Spleen (tissue), 7 donors: ENCODE measurements around the gene SYF2.
A peak's percentile ranks its signal among the peaks of the same experiment; 100 is the strongest.

Source experiments
- POLR2A ChIP-seq, 3 donors: fragments of 450-650 bp; IDR thresholded peaks; one replicate each; pipeline ENCODE4 v1.5.1; 2017; ENCODE audit warnings: antibody characterized with exemption in 3 of 3, mild to moderate bottlenecking in 1 of 3
- POLR2AphosphoS5 ChIP-seq, 3 donors: sonication (generic); formaldehyde crosslinking; IDR thresholded peaks; one replicate each; pipeline ENCODE4 v1.5.1; 2017; ENCODE audit warnings: antibody characterized with exemption in 3 of 3
- TF ChIP-seq, protein P1 (sequence below), 11 experiments: fragments of 200-600 bp in 7 of 11; fragments of 450-650 bp in 4 of 11; sonication (generic) in 4 of 11; IDR thresholded peaks in 8 of 11; conservative IDR thresholded peaks in 3 of 11; 1 replicate in 7 of 11; 2 replicates in 4 of 11; pipeline versions ENCODE4 v1.4.0 to v1.8.0; 2016 to 2021; ENCODE audit warnings: antibody characterized with exemption in 11 of 11, inconsistent platforms in 4 of 11, mild to moderate bottlenecking in 1 of 11
- donor health status: DM: no; HTN: no; CAD: no; lungs with moderate emphysema.
- donor health status: DM: no; HTN: no; CAD: no.
- donor health status: DM: no; HTN: no; CAD: no.

DNA sequence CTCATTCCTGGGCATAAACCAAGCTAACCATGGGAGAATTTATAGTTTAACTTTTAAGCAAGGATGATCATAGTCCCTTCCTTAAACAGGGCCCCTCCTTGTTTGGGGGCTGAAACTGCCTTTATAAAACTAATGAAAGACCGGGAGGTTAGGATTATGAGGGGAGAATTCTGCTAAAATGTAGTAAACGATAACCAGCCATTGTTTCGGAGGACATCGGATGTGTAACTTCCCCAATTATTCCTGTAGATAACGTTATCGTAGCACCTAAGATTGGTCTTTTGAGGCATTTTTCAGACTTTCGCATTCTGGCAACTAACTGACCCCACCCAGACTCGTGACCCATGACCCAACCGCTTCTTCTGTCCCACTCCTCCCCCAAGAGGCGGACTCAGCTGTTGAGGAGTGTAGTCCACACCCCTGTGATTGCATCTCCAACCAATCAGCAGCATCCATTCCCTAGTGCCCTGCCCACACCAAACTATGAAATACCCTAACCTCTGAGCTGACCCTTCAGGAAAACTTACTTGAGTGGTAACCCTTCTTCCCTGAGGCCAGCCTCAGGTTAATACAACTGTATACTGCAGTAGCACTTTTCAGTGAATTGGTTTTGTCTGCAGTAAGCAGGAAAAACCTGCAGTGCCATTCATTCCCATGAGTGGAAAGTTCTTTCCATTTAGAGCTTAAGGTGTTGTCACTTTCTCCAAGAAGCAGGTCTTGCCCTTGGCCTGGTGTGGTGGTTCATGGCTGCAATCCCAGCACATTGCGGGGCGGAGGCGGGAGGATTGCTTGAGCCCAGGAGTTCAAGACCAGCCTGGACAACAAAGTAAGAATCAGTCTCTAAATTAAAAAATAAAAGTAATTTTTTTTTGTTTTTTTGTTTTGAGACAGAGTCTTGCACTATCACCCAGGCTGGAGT is 823 bp upstream of the SYF2 start:
- TF ChIP-seq, protein P1, sequence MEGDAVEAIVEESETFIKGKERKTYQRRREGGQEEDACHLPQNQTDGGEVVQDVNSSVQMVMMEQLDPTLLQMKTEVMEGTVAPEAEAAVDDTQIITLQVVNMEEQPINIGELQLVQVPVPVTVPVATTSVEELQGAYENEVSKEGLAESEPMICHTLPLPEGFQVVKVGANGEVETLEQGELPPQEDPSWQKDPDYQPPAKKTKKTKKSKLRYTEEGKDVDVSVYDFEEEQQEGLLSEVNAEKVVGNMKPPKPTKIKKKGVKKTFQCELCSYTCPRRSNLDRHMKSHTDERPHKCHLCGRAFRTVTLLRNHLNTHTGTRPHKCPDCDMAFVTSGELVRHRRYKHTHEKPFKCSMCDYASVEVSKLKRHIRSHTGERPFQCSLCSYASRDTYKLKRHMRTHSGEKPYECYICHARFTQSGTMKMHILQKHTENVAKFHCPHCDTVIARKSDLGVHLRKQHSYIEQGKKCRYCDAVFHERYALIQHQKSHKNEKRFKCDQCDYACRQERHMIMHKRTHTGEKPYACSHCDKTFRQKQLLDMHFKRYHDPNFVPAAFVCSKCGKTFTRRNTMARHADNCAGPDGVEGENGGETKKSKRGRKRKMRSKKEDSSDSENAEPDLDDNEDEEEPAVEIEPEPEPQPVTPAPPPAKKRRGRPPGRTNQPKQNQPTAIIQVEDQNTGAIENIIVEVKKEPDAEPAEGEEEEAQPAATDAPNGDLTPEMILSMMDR (IDR thresholded peaks at IDR 0.05 in 8 of 11, conservative IDR thresholded peaks at IDR 0.05 in 3 of 11), result no peak
- peak in 1 of 3 donors; percentile 55 for TF ChIP-seq POLR2AphosphoS5 (IDR thresholded peaks at IDR 0.05)
- no peak for TF ChIP-seq POLR2A (IDR thresholded peaks at IDR 0.05)
